IPS-NIHi11 (cell line): Measurements from ENCODE around the gene TPSAB1.
"Not testable (repeated sequence)": the region's sequence is repeated elsewhere in the genome, so short reads cannot be mapped to it uniquely, and the experiment has no call there.

Source experiments
- DNase-seq: peaks from one replicate; pipeline ENCODE4 v3.0.0; 2012; ENCODE audit warnings: mixed read lengths, low spot score

Gene TPSAB1

GRCh38 chr16:1247903-1248537 is 7.5 kb downstream of the TPSAB1 start:
- DNase-seq: not testable (repeated sequence)

- not testable (repeated sequence) for DNase-seq
These were observed 8.7 kb downstream of the TPSAB1 start for GRCh38 chr16:1249031-1249755.

- DNase-seq: not testable (repeated sequence)
These were observed 13.3 kb downstream of the TPSAB1 start for GRCh38 chr16:1253701-1254364.

GRCh38 chr16:1254821-1255220 is 14.3 kb downstream of the TPSAB1 start:
- not testable (repeated sequence) for DNase-seq

GRCh38 chr16:1255276-1256122 is 15.0 kb downstream of the TPSAB1 start, which contains the start of gene TPSD1:
Gene TPSD1 (plus strand): TSS chr16:1256069. CDS start chr16:1256281, 212 bp downstream.
- DNase-seq: not testable (repeated sequence)

GRCh38 chr16:1256296-1256873 is 15.9 kb downstream of the TPSAB1 start:
- DNase-seq: not testable (repeated sequence)

- no peak for DNase-seq
These were observed 16.4 kb downstream of the TPSAB1 start for GRCh38 chr16:1256874-1257322.

- DNase-seq: no peak
These were observed 17.2 kb downstream of the TPSAB1 start for GRCh38 chr16:1257561-1258224.

- DNase-seq: no peak
These were observed 17.7 kb downstream of the TPSAB1 start for GRCh38 chr16:1258225-1258600.

- peak; percentile 35 for DNase-seq
These were observed 18.6 kb downstream of the TPSAB1 start for GRCh38 chr16:1258906-1259759.

GRCh38 chr16:1259760-1260068 is 19.2 kb downstream of the TPSAB1 start:
- no peak for DNase-seq

- no peak for DNase-seq
These were observed 19.7 kb downstream of the TPSAB1 start for GRCh38 chr16:1260101-1260680.

- DNase-seq: no peak
These were observed 20.8 kb downstream of the TPSAB1 start for GRCh38 chr16:1261131-1261892.

- no peak for DNase-seq
These were observed 21.8 kb downstream of the TPSAB1 start for GRCh38 chr16:1262210-1262845.

- no peak for DNase-seq
These were observed 22.3 kb downstream of the TPSAB1 start for GRCh38 chr16:1262846-1263221.

- DNase-seq: no peak
These were observed 23.3 kb downstream of the TPSAB1 start for GRCh38 chr16:1263591-1264344.

GRCh38 chr16:1264345-1265089 is 24.0 kb downstream of the TPSAB1 start:
- DNase-seq: no peak
